ENCODE data around the gene GASK1A. TPM values are rescaled to one million over a fixed set of nuclear protein-coding genes. Genes with fewer than 3 reads are reported as not detected.

GASK1A gene
- total and polyA plus RNA-seq, 2 of the 8 experiments (the other 6 are each of a cell fraction or from before 2014, with no cell fraction given), result 4.7 to 7.9 TPM

DNA sequence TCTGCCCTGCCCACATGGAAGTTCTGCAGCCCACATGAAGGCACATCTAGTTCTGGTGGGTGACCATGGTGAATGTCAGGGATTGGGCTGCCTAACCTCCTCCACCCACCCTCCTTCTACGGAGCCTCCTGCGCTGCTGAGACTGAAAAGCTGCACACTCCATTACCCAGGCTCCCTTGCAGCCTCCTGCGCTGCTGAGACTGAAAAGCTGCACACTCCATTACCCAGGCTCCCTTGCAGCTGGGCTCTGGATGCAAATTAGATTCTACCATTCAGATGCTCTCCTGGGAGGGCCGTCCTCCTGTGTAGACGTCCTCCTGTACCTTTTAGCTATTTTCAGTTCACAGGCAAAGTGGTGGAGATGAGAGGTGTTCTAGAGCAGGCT is 94.7 kb downstream of the GASK1A start:
- Histone ChIP-seq H2BK120ac (replicated peaks; ENCODE audit: low read depth, low read length) (no peak overlapping the region), H3K79me2 (ENCODE audit: control insufficient read depth in 1 of 2, insufficient read depth in 2 of 2, low read length in 2 of 2) (no peaks in the 10 kb centered on the region), H3K23ac (ENCODE audit: insufficient read length) (no peak overlapping the region), H2BK15ac (ENCODE audit: low read length) (no peak overlapping the region), H2BK5ac (ENCODE audit: low read depth, low read length) (no peak overlapping the region), H3K9me3 (ENCODE audit: insufficient read depth in 2 of 2, low read depth in 1 of 2, low read length in 1 of 2) (no peaks in the 10 kb centered on the region), H3K4ac (replicated peaks; ENCODE audit: insufficient read length, low read depth, low read length) (no peak overlapping the region), H3K36me3 (ENCODE audit: control insufficient read depth in 2 of 4, insufficient read depth in 4 of 4, low read length in 3 of 4) (no peaks in the 10 kb centered on the region), H3K9ac (replicated peaks in 1 of 4; ENCODE audit: extremely low read depth in 1 of 4, low read depth in 3 of 4, low read length in 3 of 4) (no peak overlapping the region), H3K14ac (ENCODE audit: insufficient read length) (no peak overlapping the region), H2AK5ac (ENCODE audit: low read depth, low read length) (no peak overlapping the region), H4K5ac (ENCODE audit: insufficient read length, low read depth, low read length) (no peak overlapping the region), H3K27ac (ENCODE audit: low read depth, low read length) (no peak overlapping the region), H3K4me2 (ENCODE audit: insufficient read depth in 1 of 2, low read depth in 2 of 2, low read length in 2 of 2) (no peak overlapping the region), H4K8ac (ENCODE audit: extremely low read depth, insufficient read depth, low read length) (no peak overlapping the region), H2BK12ac (ENCODE audit: low read depth, low read length) (no peak overlapping the region), H4K91ac (replicated peaks; ENCODE audit: insufficient read length, low read length) (no peak overlapping the region), H3K4me3 (ENCODE audit: extremely low read depth in 1 of 4, insufficient read depth in 2 of 4, low read depth in 3 of 4, low read length in 4 of 4) (no peak overlapping the region), H3K18ac (ENCODE audit: extremely low read depth, low read length) (no peak overlapping the region), H2AFZ (ENCODE audit: low read length) (no peak overlapping the region), H4K20me1 (replicated peaks in 1 of 2; ENCODE audit: control insufficient read depth in 1 of 2, insufficient read depth in 2 of 2, low read length in 2 of 2) (no peaks in the 10 kb centered on the region), H3K4me1 (replicated peaks in 1 of 4; ENCODE audit: control insufficient read depth in 3 of 4, insufficient read depth in 4 of 4, low read length in 3 of 4) (no peaks in the 10 kb centered on the region), H3K27me3 (replicated peaks in 1 of 4; ENCODE audit: control insufficient read depth in 3 of 4, extremely low read depth in 1 of 4, insufficient read depth in 3 of 4, low read length in 3 of 4) (no peaks in the 10 kb centered on the region), H3K56ac (replicated peaks; ENCODE audit: insufficient read length, low read depth, low read length) (no peak overlapping the region), H3K23me2 (ENCODE audit: low read depth, low read length) (no peaks in the 10 kb centered on the region), H3K79me1 (ENCODE audit: low read depth, low read length) (no peaks in the 10 kb centered on the region), H2BK20ac (ENCODE audit: low read length) (no peak overlapping the region)
- 87% methylated on average over 5 of the region's 5 CpGs; no CpG with 5 or more reads in 1 of the 2 experiments for WGBS, 2 experiments (ENCODE audit: extremely low coverage in 1 of 2, insufficient coverage in 1 of 2, insufficient read length in 1 of 2, insufficient replicate concordance in 2 of 2, low coverage in 1 of 2, low lambda C conversion rate in 2 of 2, missing lambda C conversion rate in 1 of 2)
- TF ChIP-seq ZNF274 (IDR thresholded peaks at IDR 0.05; ENCODE audit: borderline replicate concordance, extremely low read depth, low read length), result no peak
- TF ChIP-seq BACH1 (IDR thresholded peaks at IDR 0.05; ENCODE audit: low read length), result no peak
- TF ChIP-seq POU5F1 (IDR thresholded peaks at IDR 0.05; ENCODE audit: low read depth, low read length), result no peak
- FAIRE-seq (no peak), DNase-seq (ENCODE audit: low read depth in 1 of 2, low spot score in 2 of 2) (no peak)
- CTCF ChIA-PET (ENCODE audit: partially characterized antibody), result interaction anchor here (1.1 to 4.5 kb wide), 2 partner anchors 80 to 111 kb away, joined by 3 to 65 read pairs; no protein-coding TSS in a partner anchor
- POLR2A ChIA-PET (ENCODE audit: partially characterized antibody), result interaction anchor here (0.7 kb wide), 1 partner anchor 95 kb away, joined by 3 read pairs; the partner anchor contains the start of gene GASK1A
